Measurements from ENCODE around the gene CD200R1.

- TF ChIP-seq CTCF (IDR thresholded peaks at IDR 0.05) (no peak), POLR2A (IDR thresholded peaks at IDR 0.05) (no peak)
Observed at GRCh38 chr3:112875561-112875960, 99.3 kb downstream of the CD200R1 start.
